Measurements from ENCODE around the gene RBFOX2. TPM values are rescaled to one million over a fixed set of nuclear protein-coding genes. Genes with fewer than 3 reads are reported as not detected.

RBFOX2 gene
- total RNA-seq, 1 donor from 2014 or later: 210 TPM

DNA sequence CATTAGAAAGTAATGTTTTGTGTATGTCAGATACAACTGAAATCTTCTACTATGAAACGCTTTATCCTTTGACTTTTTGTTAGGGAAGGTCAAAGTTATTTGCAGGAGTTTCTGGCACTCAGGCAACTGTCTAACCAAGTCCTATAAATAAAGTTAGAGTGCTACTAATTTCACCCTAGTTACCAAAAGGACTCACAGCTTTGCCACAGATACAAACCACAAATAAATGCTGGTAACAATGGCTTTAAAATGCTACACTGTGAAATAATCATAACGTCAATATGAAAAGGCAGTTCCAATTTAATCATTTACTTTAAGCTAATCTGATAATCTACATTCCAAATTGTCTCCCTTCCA is 124.3 kb downstream of the RBFOX2 start:
- Mint-ChIP-seq H3K36me3 (no peaks in the 10 kb centered on the region), H3K27ac (peak overlapping the region; percentile 44), H3K27me3 (ENCODE audit: low read depth) (no peaks in the 10 kb centered on the region), H3K4me3 (no peak overlapping the region), H3K4me1 (peaks cover 56% of the 10 kb centered on the region), H3K9me3 (no peaks in the 10 kb centered on the region)
- TF ChIP-seq, protein P1, sequence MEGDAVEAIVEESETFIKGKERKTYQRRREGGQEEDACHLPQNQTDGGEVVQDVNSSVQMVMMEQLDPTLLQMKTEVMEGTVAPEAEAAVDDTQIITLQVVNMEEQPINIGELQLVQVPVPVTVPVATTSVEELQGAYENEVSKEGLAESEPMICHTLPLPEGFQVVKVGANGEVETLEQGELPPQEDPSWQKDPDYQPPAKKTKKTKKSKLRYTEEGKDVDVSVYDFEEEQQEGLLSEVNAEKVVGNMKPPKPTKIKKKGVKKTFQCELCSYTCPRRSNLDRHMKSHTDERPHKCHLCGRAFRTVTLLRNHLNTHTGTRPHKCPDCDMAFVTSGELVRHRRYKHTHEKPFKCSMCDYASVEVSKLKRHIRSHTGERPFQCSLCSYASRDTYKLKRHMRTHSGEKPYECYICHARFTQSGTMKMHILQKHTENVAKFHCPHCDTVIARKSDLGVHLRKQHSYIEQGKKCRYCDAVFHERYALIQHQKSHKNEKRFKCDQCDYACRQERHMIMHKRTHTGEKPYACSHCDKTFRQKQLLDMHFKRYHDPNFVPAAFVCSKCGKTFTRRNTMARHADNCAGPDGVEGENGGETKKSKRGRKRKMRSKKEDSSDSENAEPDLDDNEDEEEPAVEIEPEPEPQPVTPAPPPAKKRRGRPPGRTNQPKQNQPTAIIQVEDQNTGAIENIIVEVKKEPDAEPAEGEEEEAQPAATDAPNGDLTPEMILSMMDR (IDR thresholded peaks at IDR 0.05; ENCODE audit: unreplicated experiment): no peak
- no peak for DNase-seq (ENCODE audit: low spot score in 2 of 2, unreplicated experiment in 2 of 2)

DNA sequence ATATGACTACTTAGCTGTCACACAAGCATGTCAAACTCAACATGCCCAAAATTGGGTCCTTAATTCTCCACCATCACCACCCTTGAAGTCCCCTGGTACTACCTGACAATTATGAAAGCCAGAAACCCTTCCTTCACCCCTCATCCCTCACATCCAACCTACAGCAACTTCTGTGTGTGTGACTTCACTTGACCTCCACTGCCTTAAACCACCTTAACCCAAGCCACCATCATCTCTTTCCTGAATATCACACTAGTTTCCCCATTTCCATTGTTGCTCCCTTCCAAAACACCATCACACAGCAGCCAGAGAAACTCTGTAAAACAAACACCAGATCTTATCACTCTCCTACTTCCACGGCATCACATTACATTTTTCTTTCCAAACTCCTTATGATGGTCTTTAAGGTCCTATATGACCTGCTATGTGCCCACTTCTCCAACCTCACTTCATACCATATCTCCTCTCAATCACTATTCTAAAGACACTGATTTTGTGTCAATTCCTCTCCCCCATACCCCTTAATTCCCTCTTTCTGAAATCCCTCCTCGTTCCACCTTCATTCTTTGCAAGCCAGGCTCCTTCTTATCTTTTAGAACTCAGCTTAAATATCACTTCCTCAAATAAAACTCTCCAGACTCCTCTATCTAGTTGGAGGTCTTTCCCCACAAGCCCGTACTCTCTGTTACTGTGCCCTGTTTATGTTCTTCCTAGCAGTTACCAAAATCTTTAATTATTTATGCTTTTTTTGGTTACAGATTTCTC is 124.9 kb downstream of the RBFOX2 start:
- TF ChIP-seq, protein P1 (IDR thresholded peaks at IDR 0.05; ENCODE audit: unreplicated experiment): no peak
- no peaks in the 10 kb centered on the region for H3K9me3 Mint-ChIP-seq
- no peak overlapping the region for H3K4me3 Mint-ChIP-seq
- DNase-seq (ENCODE audit: low spot score in 2 of 2, unreplicated experiment in 2 of 2): no peak
- H3K36me3 Mint-ChIP-seq: no peaks in the 10 kb centered on the region
- H3K4me1 Mint-ChIP-seq: peaks cover 58% of the 10 kb centered on the region
- peak overlapping the region; percentile 44 for H3K27ac Mint-ChIP-seq
- no peaks in the 10 kb centered on the region for H3K27me3 Mint-ChIP-seq (ENCODE audit: low read depth)

DNA sequence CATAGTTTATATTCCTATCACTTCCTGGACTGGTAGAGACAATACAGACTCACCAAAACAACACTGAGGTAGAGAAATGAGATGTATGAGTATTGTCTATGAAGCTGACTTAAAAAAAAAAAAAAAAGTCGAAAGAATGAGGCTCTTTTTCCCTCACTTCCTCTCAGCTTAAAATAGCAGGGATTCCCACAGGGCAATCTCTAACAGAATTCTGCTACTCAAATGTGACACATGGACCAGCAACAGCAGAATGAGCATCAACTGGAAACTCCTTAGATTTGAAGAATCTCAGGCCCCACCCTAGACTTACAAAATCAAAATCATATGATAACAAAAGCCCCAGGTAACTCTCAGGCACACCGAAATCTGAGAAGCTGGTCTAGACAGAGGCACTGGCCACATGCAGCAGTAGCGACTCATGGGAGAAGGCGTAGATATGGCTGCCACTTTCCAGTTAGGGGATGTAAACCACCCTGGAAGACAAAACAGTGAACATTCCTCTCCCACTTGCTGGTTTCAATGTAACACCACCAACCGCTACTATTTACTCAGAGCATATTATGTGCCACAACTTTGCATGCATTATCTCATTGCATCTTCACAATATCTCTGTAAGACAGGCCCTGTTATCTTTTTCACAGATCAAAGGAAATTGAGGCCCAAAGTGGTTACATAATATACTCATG is 128.0 kb downstream of the RBFOX2 start:
- no peaks in the 10 kb centered on the region for H3K27me3 Mint-ChIP-seq (ENCODE audit: low read depth)
- no peaks in the 10 kb centered on the region for H3K9me3 Mint-ChIP-seq
- DNase-seq (ENCODE audit: low spot score in 2 of 2, unreplicated experiment in 2 of 2): no peak
- no peaks in the 10 kb centered on the region for H3K36me3 Mint-ChIP-seq
- TF ChIP-seq, protein P1 (IDR thresholded peaks at IDR 0.05; ENCODE audit: unreplicated experiment): no peak
- no peak overlapping the region for H3K4me3 Mint-ChIP-seq
- H3K4me1 Mint-ChIP-seq: peaks cover 68% of the 10 kb centered on the region
- H3K27ac Mint-ChIP-seq: peak overlapping the region; percentile 89

DNA sequence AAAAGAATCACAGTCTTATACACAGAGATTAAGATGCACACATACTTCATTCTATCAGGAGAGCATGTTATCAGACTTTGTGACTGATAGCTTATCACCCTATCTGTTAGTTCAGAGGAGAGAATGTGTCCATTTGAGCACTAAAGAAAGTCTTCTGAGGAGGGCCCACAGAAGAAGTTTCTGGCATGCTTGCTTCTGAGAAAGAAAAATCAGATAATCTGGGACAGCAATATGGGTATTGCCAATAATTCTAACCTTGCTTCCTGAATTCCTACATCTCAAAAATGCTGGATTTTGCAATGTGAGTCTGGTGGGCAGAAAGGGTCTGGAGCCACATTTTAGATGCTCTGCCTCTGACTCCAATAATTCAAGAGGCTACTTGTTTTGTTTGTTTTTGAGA is 128.9 kb downstream of the RBFOX2 start:
- H3K36me3 Mint-ChIP-seq: no peaks in the 10 kb centered on the region
- H3K4me3 Mint-ChIP-seq: no peak overlapping the region
- H3K4me1 Mint-ChIP-seq: peaks cover 71% of the 10 kb centered on the region
- H3K27me3 Mint-ChIP-seq (ENCODE audit: low read depth): no peaks in the 10 kb centered on the region
- H3K9me3 Mint-ChIP-seq: no peaks in the 10 kb centered on the region
- TF ChIP-seq, protein P1 (IDR thresholded peaks at IDR 0.05; ENCODE audit: unreplicated experiment): no peak
- DNase-seq (ENCODE audit: low spot score in 2 of 2, unreplicated experiment in 2 of 2): no peak
- peak overlapping the region; percentile 89 for H3K27ac Mint-ChIP-seq

DNA sequence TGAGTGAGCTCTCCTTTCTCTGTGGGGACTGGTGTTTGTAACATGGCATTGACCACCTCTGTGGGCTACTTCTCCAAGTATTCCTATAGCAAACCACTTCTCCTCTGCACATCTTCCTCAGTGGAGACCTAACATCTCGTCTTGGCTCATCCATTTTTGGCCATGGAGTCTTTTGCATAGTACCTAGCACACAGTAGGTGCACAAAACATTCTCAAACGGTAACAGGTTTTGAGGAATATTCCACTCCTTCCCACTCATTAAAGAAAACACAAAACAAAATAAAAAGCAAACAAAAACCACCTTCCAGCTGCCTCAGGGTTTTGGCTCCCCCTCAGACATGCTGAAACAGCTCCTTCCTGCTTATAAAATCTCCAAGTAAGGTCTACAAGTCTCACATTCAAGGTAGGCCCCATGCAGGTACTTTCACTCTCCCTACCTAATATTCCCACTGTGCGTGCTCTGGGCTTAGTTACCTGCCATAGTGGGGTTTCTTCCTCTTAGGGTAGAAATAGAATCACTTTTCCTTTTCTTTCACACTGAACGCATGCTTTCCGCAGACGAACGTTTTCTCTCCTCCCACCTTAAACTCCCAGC is 132.4 kb downstream of the RBFOX2 start:
- Mint-ChIP-seq H3K9me3 (no peaks in the 10 kb centered on the region), H3K36me3 (no peaks in the 10 kb centered on the region), H3K4me3 (no peak overlapping the region), H3K27ac (peak overlapping the region; percentile 94), H3K27me3 (ENCODE audit: low read depth) (no peaks in the 10 kb centered on the region), H3K4me1 (peaks cover 69% of the 10 kb centered on the region)
- TF ChIP-seq, protein P1 (IDR thresholded peaks at IDR 0.05; ENCODE audit: unreplicated experiment): no peak
- no peak for DNase-seq (ENCODE audit: low spot score in 2 of 2, unreplicated experiment in 2 of 2)
